T-helper 2 cell (primary cell): ENCODE measurements around the gene ETDC.

Experiments
- DNase-seq, 5 experiments: peaks; one replicate each; pipeline versions ENCODE4 v3.0.0 to v3.0.0-alpha.2; 2012 to 2022

ETDC gene

GRCh38 chrX:135346975-135347374 is 37.7 kb downstream of the ETDC start:
- DNase-seq = no peak

GRCh38 chrX:135347381-135348016 is 38.2 kb downstream of the ETDC start:
- no peak for DNase-seq

GRCh38 chrX:135354288-135354687 is 45.0 kb downstream of the ETDC start:
- no peak for DNase-seq
